Mucosa of gallbladder (tissue), 1 donor: Measurements from ENCODE around the gene DNMT3A. TPM values are rescaled to one million over a fixed set of nuclear protein-coding genes. Genes with fewer than 3 reads are reported as not detected.
"Not testable (repeated sequence)": the region's sequence is repeated elsewhere in the genome, so short reads cannot be mapped to it uniquely, and the experiment has no call there.

Experiments
- DNase-seq: peaks from one replicate; pipeline ENCODE4 v3.0.0-alpha.2; 2020; ENCODE audit warnings: low spot score
- total RNA-seq: library from RNA; stranded (reverse); gene quantifications from one replicate; pipeline ENCODE4 v1.2.1, GENCODE V29; 2021
- donor health status: DM: no; HTN: no; CAD: no.

Gene DNMT3A
- total RNA-seq, 1 donor from 2014 or later, result 51.2 TPM

DNA sequence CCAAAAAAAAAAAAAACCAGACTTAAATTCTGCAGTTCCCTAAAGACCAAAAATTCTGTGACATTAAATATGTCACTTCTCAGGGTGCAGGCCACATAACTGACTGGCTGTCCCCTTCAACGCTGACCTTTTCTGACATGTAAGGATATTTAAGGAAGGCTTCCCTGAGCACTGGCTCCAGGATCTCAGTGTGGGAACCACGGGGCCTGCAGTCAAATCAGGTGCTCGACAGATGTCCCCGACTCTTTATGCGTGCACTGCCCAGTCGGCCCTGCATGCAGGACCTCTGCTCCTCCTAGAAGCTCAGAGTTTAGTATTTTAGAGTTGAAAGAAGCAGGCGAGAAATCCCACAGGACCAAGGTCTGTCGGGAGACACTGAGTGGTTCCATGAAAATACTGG is 104.0 kb downstream of the DNMT3A start:
- no peak for DNase-seq

DNA sequence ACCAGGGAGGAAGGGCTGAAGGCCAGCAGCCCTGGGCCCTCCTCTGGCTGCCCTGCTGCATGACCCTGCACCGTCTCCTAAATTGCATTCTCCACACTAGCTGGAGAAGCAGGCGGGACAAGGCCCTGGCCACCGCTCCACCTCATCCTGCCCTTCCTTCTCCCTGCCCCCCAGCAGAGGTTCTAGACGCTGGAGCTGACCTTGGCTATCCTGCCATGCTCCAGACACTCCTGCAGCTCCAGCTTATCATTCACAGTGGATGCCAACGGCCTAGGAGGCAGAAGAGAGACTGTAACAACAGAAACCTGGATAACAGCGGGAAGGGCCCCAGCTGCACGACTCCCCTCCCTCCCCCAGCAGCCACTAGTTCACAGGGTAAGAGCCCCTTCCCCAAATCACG is 105.0 kb downstream of the DNMT3A start:
- no peak for DNase-seq

DNA sequence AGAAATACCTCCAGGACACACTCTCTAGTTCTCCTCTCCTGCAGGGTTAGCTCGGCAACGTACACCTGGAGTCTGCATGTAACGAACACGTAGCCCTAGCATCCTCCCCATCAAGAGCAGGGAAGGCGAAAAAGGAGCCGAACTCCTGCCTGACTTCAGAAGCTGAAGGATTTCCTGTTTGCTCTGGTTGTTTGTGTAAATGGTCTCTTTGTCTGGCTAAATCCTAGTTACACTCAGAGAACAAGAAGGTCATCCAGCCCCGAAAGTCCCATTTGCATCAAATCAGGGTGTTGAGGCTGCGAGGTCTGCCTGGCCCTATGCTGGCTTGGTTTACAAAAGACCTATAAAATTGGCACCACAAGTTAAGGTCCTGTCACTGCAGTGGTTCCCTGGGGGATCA is 107.0 kb downstream of the DNMT3A start:
- no peak for DNase-seq

DNA sequence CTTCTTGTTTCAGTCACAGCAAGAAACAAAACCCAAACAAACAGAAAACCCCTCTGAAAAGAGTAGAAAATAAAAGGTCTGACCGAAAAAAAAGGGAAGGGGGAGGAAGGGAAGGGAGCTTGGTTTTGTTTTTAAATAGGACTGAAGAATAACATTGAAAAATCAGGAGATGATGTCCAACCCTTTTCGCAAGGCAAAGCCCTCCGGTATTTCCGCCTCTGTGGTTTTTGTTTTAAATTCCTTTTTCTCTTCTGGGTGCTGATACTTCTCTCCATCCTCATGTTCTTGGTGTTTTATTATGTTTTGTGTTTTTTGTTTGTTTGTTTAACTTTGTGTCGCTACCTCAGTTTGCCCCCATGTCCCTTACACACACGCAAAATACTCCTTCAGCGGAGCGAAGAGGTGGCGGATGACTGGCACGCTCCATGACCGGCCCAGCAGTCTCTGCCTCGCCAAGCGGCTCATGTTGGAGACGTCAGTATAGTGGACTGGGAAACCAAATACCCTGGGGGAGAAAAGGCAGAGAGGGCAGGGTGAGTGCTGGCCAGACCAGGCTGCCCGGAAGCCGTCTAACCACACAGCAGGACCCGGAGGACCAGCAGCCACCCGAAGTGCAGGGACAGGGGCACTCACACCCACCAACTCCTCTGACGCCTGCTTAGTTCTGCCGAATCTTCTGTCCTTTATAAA is 107.7 kb downstream of the DNMT3A start:
- no peak for DNase-seq

DNA sequence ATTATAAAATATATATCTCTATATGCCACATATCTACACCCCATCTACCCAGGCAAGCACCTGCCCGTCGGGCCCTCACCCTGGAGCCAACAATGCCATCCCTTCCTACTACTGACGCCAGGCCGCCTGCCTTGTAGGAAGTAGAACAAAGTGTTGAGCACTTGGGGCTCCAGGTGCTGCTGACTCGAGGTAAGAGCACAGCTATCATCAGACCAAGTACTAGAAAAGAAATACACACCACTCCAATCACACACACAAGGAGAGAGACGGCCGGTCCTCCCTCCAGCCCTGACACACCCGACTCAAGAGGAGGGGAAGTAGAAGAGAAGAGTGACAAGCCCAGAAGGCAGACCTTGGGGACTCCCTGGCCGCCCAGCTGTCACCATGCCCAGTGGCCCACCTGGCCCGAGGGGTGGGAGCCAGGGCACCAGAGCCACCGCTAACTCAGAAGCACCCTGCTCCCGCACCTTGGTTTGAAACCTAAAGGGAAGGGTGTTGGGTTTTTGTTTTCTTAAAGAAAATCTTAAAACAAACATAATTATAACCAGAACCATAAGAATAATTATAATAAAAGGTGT is 109.4 kb downstream of the DNMT3A start:
- no peak for DNase-seq

DNA sequence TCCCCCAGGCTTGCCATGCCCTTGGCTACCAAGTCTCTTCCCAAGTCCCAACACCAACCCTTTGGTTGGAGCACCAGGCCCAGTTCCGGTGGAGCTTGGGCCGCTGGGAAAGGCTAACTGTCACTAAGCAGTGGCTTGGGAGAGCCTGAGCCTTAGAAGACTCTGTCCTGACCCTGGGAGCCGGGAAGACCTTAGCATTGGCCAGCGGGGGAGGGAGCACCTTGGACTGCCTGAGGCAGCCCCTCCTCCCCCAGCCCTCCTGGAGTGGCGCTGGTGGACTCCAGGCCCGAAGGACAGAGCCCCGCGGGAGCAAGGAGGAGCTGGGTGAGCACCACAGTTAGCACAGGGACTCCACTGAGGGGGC is 110.8 kb downstream of the DNMT3A start:
- no peak for DNase-seq

DNA sequence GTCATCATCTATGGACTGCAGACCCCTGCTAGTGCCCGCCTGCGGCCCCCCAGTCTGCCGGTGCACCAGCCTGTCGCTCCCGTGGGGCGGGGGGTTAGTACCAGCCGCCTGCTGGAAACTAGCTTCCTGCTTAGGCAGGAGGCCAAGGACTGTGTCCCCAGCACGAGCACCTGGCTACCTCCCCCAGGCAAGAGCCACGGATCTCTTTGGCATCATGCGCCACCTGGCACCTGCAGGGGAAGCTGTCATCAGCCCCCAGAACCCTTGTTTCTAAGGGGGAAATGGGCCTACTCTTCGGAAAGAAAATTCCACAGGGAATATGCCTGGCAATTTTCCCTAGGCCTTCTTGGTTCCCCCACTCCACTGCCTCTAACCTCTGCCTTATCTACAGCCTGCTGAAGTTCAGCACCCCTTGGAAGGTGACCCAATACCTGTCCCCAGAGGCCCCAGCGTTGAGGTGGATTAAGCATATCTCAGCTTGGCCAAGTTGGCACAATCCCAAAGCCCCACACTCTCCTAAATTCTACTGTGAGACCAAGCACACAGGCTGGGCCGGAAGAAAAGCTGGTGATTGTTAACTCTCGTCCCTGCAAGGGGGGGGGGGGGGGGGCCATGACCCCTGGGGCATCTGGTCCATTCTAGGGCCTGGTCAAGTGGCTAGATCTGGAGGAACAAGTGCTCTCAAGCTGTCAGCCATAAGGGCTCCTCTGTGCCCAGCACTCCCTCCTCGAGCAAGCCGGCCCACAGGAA is 111.4 kb downstream of the DNMT3A start:
- DNase-seq, result no peak

DNA sequence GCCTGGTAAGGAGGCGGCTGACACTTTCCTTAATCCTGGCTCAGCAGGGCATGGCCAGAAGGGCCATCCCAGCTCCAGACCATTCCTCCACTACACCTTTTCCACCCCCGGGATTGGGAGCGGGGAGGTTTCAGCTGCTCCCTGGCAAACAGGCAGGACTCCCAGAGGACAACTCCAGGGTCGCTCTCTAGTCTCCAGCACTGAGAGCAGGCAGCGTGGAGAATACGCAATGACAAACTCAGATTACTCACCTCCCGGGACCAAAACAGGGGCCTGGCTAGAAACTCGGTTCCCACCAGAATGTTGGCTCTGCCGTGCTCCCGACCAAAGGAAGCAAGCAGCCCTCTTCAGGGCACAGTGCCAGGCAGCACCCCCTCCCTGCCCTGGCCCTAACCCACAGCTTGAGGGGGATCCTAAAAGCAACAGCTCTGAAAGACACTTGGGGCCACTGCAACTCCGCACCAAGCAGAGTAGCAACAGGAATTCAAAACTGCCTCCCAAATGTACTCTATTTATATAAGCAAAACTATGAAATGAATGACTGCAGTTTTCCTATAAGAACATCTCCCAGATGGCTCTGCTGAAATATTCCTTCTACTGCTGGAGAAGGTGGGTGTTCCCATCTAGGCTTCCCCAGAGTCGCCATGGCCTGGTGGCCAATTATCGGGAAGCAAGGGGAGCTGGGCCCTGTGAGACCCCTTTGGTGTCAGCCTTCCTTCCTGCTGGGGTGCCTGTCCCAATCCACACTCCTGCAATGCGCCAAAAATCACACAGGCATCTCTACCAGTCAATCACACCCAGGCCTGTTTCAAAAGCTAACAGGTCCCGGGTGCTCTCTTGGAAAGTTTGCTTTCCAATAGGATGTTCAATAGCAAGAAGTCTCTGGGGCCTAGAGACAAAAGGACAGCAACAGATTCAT is 112.2 kb downstream of the DNMT3A start:
- no peak for DNase-seq

DNA sequence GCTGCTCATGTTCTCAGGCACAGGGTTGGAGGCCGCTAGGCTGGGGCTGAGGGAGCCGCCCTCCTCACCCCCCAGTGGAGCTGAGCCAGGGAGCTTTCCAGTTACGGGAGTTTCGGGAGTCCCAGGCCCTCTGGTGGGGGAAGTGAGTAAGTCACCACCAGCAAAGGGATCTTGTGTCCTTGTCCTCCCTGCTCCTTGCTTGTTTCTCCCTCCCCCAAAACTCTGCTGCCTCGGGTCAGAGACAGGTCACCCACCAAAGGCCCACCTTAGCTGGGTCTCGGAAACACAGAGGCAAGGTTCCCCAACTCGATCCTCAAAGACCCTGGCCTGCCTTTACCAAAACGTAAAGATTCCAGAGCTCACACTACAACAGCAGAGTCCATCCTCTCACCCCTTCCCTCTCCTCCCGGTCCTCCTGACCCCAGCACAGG is 112.9 kb downstream of the DNMT3A start:
- peak; percentile 61 for DNase-seq

DNA sequence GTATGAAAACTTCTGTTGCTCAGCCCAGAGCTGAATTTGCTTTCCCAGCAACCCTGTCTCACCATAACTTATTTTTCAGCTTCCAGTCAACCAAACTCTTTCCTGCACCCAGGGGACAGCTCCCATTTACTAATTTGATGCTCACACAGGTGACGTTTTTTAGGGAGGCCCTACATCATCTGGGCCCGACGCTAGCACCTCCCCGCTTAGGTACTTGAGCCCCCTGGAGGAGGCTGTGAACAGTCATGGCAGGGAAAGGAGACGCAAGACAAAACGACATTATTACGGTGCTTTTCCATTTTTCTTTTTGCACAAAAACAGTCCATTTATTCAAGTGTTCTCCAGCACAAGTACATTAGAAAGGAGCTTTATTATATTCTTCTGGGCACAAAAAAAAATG is 114.1 kb downstream of the DNMT3A start:
- no peak for DNase-seq

DNA sequence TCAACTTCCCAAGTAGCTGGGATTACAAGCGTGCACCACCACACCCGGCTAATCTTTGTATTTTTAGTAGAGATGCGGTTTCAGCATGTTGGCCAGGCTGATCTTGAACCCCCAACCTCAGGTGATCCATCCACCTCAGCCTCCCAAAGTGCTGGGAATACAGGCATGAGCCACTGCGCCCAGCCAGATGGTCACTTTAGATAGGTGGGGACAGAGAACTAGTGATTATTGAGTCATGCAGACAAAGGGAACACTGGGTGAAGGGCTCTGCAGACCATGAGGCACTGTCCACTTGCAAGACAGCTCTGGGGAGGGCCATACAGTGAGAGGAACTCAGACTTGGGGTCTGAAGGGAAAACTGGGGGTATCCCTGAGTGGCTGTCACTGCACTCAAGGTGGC is 114.9 kb downstream of the DNMT3A start:
- no peak for DNase-seq

DNA sequence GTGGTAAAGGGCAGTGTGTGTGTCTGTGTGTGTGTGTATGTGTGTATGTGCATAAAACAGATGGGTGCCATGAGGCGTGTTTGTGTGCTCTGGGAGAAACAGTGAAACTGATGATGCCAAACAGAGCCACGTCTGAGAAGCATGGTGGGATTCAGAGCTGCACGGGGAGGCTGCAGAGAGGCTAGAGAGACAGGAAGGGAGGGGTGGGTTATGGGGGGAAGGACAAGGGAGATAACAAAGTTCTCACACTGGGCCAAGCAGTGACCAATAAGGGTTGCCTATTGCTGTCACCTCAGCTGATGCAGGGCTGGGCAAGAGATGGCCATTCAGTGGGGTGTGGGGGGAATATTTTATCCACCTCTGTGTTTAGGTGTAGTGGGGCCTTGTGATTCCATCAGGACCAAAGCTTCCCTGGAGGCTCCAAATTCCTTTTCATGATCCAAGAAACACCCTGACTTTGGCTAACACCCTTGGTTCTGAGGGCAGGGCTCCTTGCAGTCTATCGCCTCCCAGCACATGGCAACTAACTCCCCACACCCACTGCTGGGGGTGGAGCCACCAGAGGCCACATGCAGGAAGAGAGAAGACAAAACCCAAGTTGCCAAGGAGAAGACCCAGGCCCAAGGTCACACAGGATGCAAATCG is 119.1 kb downstream of the DNMT3A start:
- no peak for DNase-seq

DNA sequence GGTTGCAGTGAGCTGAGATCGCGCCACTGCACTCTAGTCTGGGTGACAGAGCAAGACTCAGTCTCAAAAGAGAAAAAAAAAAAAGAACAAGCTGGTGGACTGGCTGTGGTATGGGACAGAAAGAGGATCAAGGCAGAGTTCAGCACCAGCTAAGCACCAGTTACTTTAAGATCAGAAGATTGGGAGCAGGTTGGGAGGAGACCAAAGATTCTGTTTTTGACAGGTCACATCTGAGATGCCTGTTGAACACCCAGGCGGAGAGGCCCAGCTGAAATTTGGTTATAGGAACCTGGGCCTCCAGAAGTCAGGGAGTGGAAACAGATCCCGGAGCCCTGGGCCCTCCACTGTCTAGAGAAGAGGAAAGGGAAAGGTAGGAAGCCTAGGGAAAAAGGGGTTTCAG is 120.1 kb downstream of the DNMT3A start:
- no peak for DNase-seq

DNA sequence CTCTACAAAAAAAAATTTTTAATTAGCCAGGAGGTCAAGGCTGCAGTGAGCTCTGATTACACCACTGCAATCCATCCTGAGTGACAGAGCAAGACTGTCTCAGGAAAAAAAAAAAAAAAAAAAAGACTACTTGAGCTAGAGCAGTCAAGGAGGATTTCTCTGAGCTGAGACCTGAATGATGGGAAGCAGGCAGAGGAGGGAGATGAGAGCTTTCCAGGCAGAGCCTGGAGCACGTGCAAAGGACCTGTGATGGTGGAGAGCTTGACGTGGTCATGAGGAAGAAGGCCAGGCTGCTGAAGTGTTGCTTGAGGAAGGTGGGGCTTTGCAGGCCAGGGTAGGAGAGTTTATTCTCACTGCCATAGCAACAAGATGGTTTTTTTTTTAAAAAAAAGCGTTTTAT is 121.4 kb downstream of the DNMT3A start:
- no peak for DNase-seq

DNA sequence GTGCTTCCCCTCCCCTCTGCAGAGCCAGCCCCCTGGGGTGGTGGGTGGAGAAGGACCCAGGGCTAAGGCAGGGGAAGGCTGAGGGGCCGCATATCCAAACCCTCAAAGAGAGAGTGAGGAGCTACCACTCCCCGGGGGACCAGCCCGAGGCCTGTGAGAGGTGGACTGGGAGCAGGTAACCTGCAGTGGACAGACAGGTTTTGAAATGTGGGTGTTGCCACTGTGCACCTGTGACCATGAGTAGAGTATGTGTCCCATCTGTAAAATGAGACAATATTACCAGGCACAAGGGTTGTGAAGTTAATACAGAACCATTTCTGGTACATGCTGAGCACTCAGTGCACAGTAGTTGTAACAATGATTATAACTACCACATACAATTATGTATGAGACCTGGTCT is 122.1 kb downstream of the DNMT3A start:
- DNase-seq, result no peak

DNA sequence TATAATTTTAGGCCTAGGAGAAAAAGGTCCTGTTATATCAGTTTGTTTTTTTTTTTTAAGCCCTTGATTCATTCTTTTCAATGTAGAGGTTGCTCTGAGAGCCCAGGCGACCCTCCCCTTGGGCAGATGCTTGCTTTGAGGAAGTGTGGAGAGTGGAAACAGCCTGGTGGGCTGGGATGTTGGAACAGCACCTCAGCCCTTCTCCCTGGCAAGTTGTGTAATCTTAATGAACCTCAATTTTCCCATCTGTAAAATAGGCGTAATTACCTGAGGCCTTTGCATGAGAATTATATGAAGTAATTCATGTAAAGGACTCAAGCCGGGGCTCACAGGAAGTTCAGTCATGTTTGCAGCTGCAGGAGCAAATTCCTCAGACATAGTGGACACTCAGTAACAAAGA is 123.6 kb downstream of the DNMT3A start:
- no peak for DNase-seq

DNA sequence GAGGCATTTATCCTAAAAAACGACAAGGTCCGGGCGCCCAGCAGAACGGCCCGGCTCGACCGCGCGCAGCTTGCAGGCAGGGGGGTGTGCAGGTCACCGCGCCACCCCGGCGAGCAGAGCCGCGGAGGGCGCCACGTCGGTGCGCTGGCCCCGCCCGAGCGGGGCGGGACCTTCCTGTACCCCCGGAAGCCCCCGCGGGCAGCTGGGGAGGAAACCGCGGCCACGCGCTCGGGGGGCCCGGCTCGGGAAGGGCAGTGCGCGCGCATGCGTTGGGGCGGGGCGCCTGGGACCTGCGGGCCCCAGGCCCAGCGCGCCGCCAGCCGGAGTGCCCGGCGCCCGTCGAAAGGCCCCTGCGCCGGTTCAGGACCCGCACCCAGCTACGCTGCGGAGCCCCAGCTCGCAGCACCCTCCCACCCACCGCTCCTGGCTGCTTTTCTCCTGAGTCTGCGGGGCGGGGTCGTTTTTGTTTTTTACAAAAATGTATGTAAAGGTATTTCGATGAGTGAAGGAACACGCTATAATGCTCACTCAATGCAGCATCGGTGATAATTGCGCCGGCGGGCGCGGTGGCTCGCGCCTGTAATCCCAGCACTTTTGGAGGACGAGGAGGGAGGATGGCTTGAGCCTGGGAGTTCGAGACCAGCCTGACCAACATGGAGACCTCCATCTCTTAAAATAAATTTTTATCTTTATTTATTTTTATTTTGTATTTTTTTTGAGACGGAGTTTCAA is 125.6 kb downstream of the DNMT3A start:
- DNase-seq, result peak; percentile 71

DNA sequence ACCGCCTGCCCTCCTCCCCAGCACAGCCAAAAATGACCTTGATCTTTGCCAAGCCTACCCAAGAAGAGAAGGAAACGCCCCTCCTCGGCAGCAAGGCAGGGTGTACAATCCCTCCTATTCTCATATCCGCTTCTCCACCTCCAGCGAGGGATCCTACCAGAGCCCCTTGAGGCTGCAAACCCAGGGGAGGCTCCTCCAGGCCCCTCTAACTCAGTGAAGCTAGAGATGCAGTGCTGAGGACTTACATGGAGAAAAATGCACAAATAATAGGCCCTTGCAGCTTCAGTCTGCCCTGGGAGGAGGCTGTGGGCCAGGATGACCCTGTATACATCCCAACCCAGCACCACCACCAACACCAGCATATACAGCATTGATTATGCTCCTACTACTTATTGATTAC is 126.5 kb downstream of the DNMT3A start:
- DNase-seq, result no peak

DNA sequence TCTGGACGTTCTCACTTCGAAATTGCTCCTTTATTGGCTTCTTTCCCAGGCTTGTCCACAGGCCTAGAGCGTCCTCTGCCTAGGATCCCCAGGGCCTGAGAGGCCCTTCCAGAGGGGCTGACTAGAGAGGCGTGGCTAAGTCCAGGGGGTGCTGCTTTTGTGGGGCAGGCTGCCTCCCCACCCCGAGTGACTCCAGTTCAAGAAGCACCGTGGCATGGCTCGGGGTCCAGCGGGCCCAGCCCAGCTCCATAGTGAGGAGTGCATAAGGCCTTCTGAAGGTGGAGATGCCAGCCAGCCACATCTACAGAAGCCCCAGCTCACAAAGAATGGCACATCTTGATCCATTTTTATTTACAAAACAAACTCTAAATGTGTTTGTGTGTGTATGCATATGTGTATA is 128.5 kb downstream of the DNMT3A start:
- no peak for DNase-seq

DNA sequence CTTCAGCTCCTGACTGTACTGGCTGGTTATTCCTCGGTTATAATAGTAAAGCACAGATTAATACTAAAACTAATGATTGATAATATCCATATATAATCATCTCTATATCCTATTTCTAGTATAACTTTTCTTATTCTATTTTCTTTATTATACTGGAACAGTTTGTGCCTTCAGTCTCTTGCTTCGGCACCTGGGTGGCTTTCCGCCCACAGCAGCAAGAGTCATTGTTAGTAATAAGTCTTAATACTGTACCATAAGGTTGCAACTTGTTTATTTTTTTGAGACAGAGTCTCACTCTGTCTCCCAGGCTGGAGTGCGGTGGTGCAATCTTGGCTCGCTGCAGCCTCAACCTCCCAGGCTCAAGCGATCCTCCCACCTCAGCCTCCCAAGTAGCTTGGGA is 130.8 kb downstream of the DNMT3A start:
- not testable (repeated sequence) for DNase-seq

DNA sequence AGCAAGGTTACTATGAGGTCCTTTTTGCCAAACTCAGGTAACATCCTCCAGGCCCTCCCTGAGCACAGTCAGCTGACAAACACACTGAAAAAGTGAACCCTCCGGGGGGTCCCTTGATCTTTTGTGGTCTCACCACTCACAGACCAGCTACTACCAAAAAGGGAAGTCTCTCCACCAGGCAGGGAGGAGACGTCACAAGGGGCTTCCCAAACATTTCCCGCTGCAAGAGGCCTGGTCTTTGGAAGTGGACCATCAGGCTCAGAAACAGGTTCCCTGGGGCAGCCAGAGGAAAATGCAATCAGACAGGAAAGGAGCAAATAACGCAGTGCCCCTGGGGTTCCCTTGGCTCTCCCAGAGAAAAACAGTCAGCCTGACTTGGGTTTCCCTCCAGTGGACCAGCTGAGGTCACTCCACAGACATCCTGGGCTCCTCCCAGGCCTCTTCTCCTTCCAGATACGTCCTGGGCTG is 134.6 kb downstream of the DNMT3A start:
- DNase-seq, result no peak
